Panc1 (cell line): Measurements from ENCODE around the gene GPR162.

Experiments
- POLR2AphosphoS5 ChIP-seq: IDR thresholded peaks from 2 replicates; pipeline ENCODE4 v1.6.1; 2012; ENCODE audit warnings: mild to moderate bottlenecking, low read depth, low read length, moderate library complexity
- TCF7L2 ChIP-seq: IDR thresholded peaks from 2 replicates; pipeline ENCODE4 v1.6.1; 2011; ENCODE audit warnings: mild to moderate bottlenecking, low read depth, low read length, inconsistent platforms
- TF ChIP-seq, protein P1 (sequence below): fragments of 450-650 bp; IDR thresholded peaks from 2 replicates; pipeline ENCODE4 v1.5.1; 2017; ENCODE audit warnings: mild to moderate bottlenecking
- TF ChIP-seq, protein P2 (sequence below), 2 experiments: IDR thresholded peaks; 2 replicates each; pipeline ENCODE4 v1.6.1; 2011 to 2012; ENCODE audit warnings: low read depth in 2 of 2, control low read depth in 1 of 2, low read length in 1 of 2, mild to moderate bottlenecking in 1 of 2, moderate library complexity in 1 of 2; ENCODE audit not compliant: insufficient read depth in 1 of 2

DNA sequence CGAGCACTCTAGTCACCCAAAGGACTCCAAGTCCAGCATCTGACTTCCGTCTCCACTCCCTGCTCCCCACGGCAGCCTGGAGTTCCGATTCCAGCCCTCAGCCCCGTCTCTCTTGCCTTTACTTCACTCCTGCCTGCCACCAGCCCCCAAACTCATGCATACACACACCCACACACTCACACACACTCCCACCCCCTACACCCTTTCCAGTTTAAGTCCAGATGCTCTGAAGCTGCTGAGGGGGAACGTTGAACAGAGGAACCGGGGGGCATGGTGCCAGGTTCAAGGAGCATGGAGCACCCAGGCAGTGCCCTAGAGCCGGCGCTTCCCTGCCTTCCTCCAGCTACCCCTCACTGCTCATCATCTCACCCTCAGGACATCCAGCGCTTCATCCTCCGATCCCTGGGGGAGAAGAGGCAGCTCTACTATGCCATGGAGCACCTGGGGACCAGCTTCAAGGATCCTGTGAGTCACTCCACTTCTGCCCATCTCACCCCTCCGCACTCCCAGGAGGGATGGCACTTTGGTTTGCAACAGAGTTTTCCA is 9.9 kb downstream of the GPR162 start:
- TF ChIP-seq, protein P1, sequence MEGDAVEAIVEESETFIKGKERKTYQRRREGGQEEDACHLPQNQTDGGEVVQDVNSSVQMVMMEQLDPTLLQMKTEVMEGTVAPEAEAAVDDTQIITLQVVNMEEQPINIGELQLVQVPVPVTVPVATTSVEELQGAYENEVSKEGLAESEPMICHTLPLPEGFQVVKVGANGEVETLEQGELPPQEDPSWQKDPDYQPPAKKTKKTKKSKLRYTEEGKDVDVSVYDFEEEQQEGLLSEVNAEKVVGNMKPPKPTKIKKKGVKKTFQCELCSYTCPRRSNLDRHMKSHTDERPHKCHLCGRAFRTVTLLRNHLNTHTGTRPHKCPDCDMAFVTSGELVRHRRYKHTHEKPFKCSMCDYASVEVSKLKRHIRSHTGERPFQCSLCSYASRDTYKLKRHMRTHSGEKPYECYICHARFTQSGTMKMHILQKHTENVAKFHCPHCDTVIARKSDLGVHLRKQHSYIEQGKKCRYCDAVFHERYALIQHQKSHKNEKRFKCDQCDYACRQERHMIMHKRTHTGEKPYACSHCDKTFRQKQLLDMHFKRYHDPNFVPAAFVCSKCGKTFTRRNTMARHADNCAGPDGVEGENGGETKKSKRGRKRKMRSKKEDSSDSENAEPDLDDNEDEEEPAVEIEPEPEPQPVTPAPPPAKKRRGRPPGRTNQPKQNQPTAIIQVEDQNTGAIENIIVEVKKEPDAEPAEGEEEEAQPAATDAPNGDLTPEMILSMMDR = no peak
- TF ChIP-seq TCF7L2 (no peak), POLR2AphosphoS5 (no peak)
- TF ChIP-seq, protein P2, sequence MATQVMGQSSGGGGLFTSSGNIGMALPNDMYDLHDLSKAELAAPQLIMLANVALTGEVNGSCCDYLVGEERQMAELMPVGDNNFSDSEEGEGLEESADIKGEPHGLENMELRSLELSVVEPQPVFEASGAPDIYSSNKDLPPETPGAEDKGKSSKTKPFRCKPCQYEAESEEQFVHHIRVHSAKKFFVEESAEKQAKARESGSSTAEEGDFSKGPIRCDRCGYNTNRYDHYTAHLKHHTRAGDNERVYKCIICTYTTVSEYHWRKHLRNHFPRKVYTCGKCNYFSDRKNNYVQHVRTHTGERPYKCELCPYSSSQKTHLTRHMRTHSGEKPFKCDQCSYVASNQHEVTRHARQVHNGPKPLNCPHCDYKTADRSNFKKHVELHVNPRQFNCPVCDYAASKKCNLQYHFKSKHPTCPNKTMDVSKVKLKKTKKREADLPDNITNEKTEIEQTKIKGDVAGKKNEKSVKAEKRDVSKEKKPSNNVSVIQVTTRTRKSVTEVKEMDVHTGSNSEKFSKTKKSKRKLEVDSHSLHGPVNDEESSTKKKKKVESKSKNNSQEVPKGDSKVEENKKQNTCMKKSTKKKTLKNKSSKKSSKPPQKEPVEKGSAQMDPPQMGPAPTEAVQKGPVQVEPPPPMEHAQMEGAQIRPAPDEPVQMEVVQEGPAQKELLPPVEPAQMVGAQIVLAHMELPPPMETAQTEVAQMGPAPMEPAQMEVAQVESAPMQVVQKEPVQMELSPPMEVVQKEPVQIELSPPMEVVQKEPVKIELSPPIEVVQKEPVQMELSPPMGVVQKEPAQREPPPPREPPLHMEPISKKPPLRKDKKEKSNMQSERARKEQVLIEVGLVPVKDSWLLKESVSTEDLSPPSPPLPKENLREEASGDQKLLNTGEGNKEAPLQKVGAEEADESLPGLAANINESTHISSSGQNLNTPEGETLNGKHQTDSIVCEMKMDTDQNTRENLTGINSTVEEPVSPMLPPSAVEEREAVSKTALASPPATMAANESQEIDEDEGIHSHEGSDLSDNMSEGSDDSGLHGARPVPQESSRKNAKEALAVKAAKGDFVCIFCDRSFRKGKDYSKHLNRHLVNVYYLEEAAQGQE (IDR thresholded peaks at IDR 0.05; ENCODE audit: insufficient read depth in 1 of 2, low read depth in 2 of 2, low read length in 1 of 2) = no peak
